HFF-Myc (cell line): ENCODE results near the gene RPS6KA3.

ENCODE experiments used
- DNase-seq: peaks from one replicate; pipeline ENCODE4 v3.0.0-alpha.2; 2011; ENCODE audit warnings: low read depth; ENCODE audit errors: extremely low read depth
- H3K4me3 ChIP-seq: replicated peaks from 2 replicates; pipeline ENCODE4 v1.5.1; 2011; ENCODE audit warnings: low read depth, mild to moderate bottlenecking, control low read depth, low read length
- TF ChIP-seq, protein P1 (sequence below): IDR thresholded peaks from 2 replicates; pipeline ENCODE4 v1.5.1; 2012; ENCODE audit warnings: mild to moderate bottlenecking, low read depth, low read length, control low read depth; ENCODE audit errors: missing control alignments

RPS6KA3 gene

GRCh38 chrX:20237864-20238263, 28.8 kb downstream of the RPS6KA3 start:
- no peak for DNase-seq
- no peak overlapping the region for H3K4me3 ChIP-seq
- TF ChIP-seq, protein P1, sequence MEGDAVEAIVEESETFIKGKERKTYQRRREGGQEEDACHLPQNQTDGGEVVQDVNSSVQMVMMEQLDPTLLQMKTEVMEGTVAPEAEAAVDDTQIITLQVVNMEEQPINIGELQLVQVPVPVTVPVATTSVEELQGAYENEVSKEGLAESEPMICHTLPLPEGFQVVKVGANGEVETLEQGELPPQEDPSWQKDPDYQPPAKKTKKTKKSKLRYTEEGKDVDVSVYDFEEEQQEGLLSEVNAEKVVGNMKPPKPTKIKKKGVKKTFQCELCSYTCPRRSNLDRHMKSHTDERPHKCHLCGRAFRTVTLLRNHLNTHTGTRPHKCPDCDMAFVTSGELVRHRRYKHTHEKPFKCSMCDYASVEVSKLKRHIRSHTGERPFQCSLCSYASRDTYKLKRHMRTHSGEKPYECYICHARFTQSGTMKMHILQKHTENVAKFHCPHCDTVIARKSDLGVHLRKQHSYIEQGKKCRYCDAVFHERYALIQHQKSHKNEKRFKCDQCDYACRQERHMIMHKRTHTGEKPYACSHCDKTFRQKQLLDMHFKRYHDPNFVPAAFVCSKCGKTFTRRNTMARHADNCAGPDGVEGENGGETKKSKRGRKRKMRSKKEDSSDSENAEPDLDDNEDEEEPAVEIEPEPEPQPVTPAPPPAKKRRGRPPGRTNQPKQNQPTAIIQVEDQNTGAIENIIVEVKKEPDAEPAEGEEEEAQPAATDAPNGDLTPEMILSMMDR, result no peak

- DNase-seq, result no peak
- H3K4me3 ChIP-seq, result no peak overlapping the region
- TF ChIP-seq, protein P1, result no peak
These were observed 31.0 kb downstream of the RPS6KA3 start for GRCh38 chrX:20235755-20236154.

DNA sequence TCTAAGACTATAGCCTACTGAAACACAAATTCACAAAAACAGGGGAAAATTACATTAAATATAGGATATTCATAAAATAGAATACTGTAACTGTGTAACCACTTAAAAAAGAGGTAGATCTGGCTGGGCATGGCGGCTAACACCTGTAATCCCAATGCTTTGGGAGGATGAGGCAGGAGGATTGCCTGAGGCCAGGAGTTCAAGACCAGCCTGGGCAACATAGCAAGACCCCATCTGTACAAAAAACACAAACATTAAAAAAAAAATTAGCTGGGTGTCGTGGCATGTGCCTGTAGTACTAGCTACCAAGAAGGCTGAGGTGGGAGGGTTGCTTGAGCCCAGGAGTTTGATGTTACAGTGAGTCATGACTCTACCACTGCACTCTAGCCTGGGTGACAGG, 33.4 kb downstream of the RPS6KA3 start:
- no peak for DNase-seq
- no peak overlapping the region for H3K4me3 ChIP-seq
- TF ChIP-seq, protein P1, result no peak

GRCh38 chrX:20231598-20231997, 35.1 kb downstream of the RPS6KA3 start:
- DNase-seq, result no peak
- no peak overlapping the region for H3K4me3 ChIP-seq
- TF ChIP-seq, protein P1, result no peak

GRCh38 chrX:20230406-20230805, 36.3 kb downstream of the RPS6KA3 start:
- TF ChIP-seq, protein P1, result no peak
- no peak for DNase-seq
- no peak overlapping the region for H3K4me3 ChIP-seq

DNA sequence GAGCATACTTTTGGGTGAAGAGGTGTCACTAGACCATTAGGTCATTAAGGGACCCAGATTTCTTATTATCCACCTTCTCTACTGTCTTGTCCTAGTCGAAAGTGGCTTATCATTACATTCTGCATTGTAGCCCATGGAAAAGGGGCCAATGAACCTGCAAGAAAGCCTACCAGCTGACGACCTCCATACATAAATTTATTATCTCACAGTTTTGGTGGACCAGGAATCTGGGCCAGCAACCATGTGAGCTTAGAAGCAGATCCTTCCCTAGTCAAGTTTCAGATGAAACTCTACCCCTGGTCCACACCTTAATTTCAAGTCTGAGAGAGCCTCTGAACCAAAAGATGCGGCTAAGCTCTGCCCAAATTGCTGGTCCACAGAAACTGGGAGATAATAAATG, 37.6 kb downstream of the RPS6KA3 start:
- no peak for DNase-seq
- TF ChIP-seq, protein P1, result no peak
- no peak overlapping the region for H3K4me3 ChIP-seq

GRCh38 chrX:20228245-20228644, 38.5 kb downstream of the RPS6KA3 start:
- no peak overlapping the region for H3K4me3 ChIP-seq

More at GRCh38 chrX:20228245-20228644, 38.5 kb downstream of the RPS6KA3 start:
- TF ChIP-seq, protein P1, result no peak
- DNase-seq, result no peak
